ENCODE results near the gene STARD6.
"Not testable (repeated sequence)": the region's sequence is repeated elsewhere in the genome, so short reads cannot be mapped to it uniquely, and the experiment has no call there.

The STARD6 gene

GRCh38 chr18:54351186-54351585, 6.5 kb downstream of the STARD6 start:
- H3K4me3 ChIP-seq (ENCODE audit: low read depth, low read length) = no peak overlapping the region

GRCh38 chr18:54338230-54338629, 19.4 kb downstream of the STARD6 start:
- no peak overlapping the region for H3K4me3 ChIP-seq (ENCODE audit: low read depth, low read length)

- no peak overlapping the region for H3K4me3 ChIP-seq (ENCODE audit: low read depth, low read length)
Observed at GRCh38 chr18:54335638-54336173, 22.0 kb downstream of the STARD6 start.

GRCh38 chr18:54330768-54331548, 26.7 kb downstream of the STARD6 start:
- H3K4me3 ChIP-seq (ENCODE audit: low read depth, low read length) = no peak overlapping the region

- no peak overlapping the region for H3K4me3 ChIP-seq (ENCODE audit: low read depth, low read length)
Observed at GRCh38 chr18:54329787-54330186, 27.9 kb downstream of the STARD6 start.

GRCh38 chr18:54327818-54328217, 29.8 kb downstream of the STARD6 start:
- no peak overlapping the region for H3K4me3 ChIP-seq (ENCODE audit: low read depth, low read length)

GRCh38 chr18:54323970-54324369, 33.7 kb downstream of the STARD6 start:
- no peak overlapping the region for H3K4me3 ChIP-seq (ENCODE audit: low read depth, low read length)

GRCh38 chr18:54323561-54323960, 34.1 kb downstream of the STARD6 start:
- H3K4me3 ChIP-seq (ENCODE audit: low read depth, low read length) = no peak overlapping the region

GRCh38 chr18:54316071-54316820, 41.4 kb downstream of the STARD6 start:
- H3K4me3 ChIP-seq (ENCODE audit: low read depth, low read length) = no peak overlapping the region

- H3K4me3 ChIP-seq (ENCODE audit: low read depth, low read length) = not testable (repeated sequence)
Observed at GRCh38 chr18:54309564-54309963, 48.1 kb downstream of the STARD6 start.

GRCh38 chr18:54303408-54303807, 54.2 kb downstream of the STARD6 start:
- H3K4me3 ChIP-seq (ENCODE audit: low read depth, low read length) = no peak overlapping the region

GRCh38 chr18:54298991-54299390, 58.7 kb downstream of the STARD6 start:
- not testable (repeated sequence) for H3K4me3 ChIP-seq (ENCODE audit: low read depth, low read length)

- H3K4me3 ChIP-seq (ENCODE audit: low read depth, low read length) = no peak overlapping the region
Observed at GRCh38 chr18:54296062-54296461, 61.6 kb downstream of the STARD6 start.

GRCh38 chr18:54294274-54294673, 63.4 kb downstream of the STARD6 start:
- no peak overlapping the region for H3K4me3 ChIP-seq (ENCODE audit: low read depth, low read length)

- H3K4me3 ChIP-seq (ENCODE audit: low read depth, low read length) = no peak overlapping the region
Observed at GRCh38 chr18:54284981-54285785, 72.5 kb downstream of the STARD6 start.

- H3K4me3 ChIP-seq (ENCODE audit: low read depth, low read length) = no peak overlapping the region
Observed at GRCh38 chr18:54284535-54284934, 73.1 kb downstream of the STARD6 start.

GRCh38 chr18:54280220-54280569, 77.5 kb downstream of the STARD6 start:
- no peak overlapping the region for H3K4me3 ChIP-seq (ENCODE audit: low read depth, low read length)

- H3K4me3 ChIP-seq (ENCODE audit: low read depth, low read length) = no peak overlapping the region
Observed at GRCh38 chr18:54279477-54280219, 78.0 kb downstream of the STARD6 start.

GRCh38 chr18:54278615-54279014, 79.0 kb downstream of the STARD6 start:
- no peak overlapping the region for H3K4me3 ChIP-seq (ENCODE audit: low read depth, low read length)

GRCh38 chr18:54277899-54278298, 79.8 kb downstream of the STARD6 start:
- H3K4me3 ChIP-seq (ENCODE audit: low read depth, low read length) = no peak overlapping the region
